GM18519 (cell line): Measurements from ENCODE around the gene RETSAT.

Source experiments
- ATAC-seq: cut with Tn5 transposase; IDR thresholded peaks from one replicate; pipeline ENCODE4 v1.9.1; 2021; ENCODE audit warnings: mild to moderate bottlenecking, moderate library complexity; ENCODE audit not compliant: unreplicated experiment, low FRiP score

RETSAT gene

DNA sequence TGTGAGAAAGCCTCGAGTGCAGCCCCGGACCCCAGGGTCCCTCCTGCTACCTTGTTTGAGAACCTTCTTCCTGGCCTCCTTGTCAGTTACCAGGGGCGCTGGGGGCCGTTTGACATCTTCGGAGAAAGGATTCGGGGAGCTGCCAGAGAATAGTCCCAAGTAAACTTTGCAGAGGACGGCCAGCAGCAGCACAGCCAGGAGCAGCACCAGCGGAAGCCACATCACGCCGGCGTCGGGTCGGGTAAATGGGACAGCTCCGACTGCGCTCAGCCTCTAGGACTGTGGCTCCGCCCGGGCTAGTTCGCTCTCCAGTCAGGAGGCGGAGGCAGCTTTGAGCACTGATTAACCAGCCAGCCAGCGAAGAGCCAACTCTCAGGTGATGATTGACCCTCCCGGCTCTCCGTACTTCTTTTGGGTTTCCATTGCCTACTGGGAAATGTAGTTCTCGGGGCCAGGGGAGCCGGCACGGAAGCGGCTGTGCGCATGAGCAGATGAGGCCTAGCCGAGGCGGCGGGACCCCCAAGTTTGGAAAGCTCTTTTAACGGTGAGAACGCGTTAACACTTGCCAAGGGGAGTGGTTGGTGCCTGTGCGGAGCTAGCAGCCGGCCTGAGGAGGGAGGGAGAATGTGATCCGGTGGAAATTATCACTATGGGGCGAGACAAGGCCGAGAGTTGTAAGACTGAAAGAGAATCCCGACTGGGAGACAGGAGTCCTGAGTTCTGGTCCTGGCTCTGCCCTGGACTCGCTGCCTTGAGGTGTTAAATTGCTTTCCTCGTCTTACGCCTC lies at the start of gene RETSAT, which contains the start of gene ELMOD3:
Gene RETSAT (minus strand): TSS at position 243 of the 787 bp plus-strand sequence. CDS start 21 bp downstream, at position 222.
Gene ELMOD3 (plus strand): TSS at position 484 of the 787 bp plus-strand sequence. CDS start 2,430 bp downstream, outside the sequence.
- peak; percentile 93 for ATAC-seq

- ATAC-seq, result no peak
These were observed 47.5 kb upstream of the RETSAT start for GRCh38 chr2:85401844-85402243.

DNA sequence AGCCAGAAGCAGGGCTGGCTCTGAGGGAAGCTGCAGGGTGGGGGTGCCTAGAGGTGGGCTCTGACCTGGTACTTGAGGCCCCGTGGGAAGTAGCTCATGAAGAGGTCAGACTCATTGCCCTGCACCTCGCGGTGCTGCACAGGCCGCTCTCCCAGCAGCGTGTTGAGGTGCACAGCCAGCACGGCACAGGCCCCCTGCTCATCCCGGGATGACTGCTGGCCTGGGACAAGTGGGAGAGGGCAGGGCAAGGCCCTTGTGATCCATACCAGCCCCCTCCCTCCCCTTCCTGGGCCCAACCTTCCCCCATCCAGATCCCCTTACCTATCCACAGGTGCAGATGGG lies 47.1 kb upstream of the RETSAT start:
- ATAC-seq, result no peak

- ATAC-seq, result no peak
These were observed 46.5 kb upstream of the RETSAT start for GRCh38 chr2:85400541-85401463.

DNA sequence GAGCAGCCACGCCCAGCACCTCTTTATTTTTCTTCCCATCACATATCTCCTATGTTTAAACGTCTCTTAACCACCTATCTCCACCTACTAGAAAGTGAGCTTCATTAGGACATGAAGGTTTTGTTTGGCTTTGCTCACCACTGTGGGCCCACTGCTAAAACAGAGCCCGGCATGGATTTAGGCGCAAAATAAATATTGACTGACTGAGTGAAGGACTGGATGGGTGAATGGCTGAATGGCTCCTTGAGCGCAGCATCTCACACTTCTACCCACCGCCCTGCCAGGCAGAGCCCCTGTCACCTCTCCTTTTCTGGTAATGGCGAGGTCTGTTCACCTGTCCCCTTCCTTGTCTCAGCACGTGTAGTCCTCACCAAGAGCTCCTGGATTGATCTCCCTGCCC lies 45.7 kb upstream of the RETSAT start:
- no peak for ATAC-seq

DNA sequence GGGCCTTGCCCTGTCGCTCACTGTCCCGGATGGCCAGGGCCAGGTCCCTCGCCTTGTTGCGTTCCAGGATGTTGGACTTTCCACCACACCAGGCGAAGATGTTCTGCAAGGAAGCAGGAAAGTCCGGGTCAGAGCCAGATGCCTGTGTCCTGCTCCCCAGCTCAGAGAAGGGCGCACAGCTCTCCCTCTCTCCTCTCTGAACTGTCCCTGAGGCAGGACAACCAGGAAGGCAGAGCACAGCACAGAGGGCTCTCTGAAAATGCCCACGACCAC lies 44.8 kb upstream of the RETSAT start:
- no peak for ATAC-seq

GRCh38 chr2:85398426-85399182 lies 44.3 kb upstream of the RETSAT start:
- ATAC-seq, result no peak

GRCh38 chr2:85397925-85398331 lies 43.6 kb upstream of the RETSAT start:
- no peak for ATAC-seq

DNA sequence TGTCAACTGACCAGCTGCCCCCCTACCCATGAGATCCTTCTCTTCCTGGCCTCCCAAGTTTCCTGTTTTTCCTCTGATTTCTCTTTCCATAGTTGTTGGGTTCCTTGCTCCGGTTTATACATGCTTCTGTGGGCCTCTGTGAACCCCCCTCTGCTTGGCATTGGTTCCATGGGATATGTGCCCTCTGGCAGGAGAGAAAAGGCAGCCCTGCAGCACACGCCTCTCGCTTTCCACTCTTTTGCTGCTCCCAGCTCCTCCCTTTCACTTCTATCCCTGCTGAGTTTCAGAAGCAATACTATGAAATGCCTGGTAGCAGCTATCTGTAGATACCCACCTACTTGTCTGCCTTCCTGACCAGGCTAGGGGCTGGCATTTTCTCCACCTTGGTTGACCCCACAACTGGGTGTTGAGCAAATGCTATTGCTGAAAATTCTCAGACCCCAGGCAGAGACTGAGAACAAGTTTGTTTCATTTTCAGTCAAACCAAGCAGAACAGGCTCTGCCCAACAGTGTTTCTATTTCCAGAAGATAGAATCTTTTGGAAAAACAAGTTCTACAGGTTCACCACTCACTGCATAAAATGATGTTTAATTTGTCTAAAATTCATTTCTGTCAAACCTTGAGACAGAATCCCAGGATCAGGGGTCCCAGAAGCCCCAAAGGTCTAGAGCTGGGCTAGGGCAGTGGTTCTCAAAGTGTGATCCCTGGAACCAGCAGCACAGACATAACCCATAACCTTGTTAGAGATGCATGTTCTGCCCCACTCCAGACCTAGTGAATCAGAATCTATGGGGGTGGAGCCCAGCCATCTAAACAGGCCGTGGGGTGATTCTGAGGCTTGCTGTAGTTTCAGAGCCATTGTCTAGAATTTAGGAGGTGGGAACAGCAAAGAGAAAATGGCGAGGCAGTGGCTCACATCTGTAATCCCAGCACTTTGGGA lies 42.5 kb upstream of the RETSAT start:
- no peak for ATAC-seq

DNA sequence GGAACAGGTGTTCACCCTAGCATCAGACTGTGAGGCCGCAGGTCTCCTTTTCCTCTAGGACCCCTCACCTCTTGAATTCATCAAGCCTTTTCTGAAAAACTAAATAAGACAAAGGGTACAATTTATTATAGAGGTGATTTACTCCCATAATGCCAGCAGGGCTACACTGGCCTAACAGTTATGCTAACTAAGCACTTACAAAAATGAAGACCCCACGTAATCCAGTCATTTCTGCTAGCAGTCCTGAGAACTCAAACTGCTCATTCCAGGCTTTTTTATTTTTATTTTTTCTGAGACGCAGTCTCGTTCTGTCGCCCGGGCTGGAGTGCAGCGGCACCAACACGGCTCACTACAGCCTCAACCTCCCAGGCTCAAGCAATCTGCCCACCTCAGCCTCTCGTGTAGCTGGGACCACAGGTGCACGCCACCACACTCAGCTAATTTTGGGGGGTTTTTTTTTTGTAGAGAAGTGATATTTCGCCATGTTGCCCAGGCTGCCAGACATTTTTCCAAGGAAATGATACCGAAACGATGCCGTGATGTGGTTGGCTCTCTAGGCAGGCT lies 41.7 kb upstream of the RETSAT start:
- no peak for ATAC-seq

DNA sequence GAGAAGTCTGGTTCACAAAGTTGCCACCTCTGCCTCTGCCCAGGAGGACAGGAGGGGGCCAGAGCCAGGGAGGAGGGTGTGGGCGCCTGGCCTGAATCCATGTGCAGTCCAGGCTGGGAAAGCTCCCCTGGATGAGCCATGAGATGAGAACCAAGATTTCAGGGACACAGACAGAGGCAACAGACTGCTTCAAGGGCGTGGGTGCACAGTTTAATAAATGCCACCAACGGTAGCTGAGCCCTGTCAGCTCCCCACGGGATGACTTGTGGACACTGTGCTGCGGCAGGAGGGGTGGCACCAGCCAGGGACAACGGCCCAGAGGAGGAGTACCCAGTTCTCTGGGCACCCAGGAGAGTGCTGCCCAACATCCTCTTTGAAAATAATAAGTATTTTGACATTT lies 40.6 kb upstream of the RETSAT start:
- no peak for ATAC-seq

GRCh38 chr2:85394261-85394681 lies 39.9 kb upstream of the RETSAT start:
- no peak for ATAC-seq

GRCh38 chr2:85393836-85394235 lies 39.5 kb upstream of the RETSAT start:
- no peak for ATAC-seq

DNA sequence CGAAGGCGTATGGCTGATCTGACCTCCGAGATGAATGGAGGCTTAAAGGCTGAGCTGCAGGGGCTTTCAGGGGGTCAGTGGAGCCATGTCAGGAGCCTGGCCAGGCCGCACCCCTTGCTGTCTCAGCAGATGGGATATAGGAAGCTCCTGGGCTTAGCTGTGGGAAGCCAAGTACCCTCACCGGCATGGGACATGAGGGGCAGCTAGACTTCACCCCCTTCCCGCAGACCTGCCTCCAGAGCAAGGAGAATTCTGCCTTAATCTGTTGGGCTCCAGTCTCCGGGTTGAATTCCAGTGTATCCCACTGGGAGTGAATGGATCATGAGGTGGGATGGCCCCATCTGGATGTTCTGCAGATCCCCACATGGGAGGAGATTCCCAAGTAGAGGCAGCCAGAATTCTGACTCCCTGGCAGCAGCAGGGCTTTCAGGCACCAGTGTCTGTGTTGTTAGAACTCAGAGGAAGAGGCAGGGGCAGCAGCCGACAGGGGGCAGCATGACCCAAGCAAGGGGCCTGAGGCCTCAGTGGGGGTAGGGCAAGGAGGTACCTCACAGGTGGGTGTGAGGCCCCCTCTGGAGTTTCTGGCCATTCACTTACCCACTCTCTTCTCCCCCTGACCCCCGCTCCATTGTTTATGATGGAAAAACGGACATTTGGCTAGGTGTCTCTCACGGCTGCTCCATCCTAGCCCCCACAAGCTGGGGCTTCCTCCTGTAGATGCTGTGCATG lies 36.8 kb upstream of the RETSAT start:
- ATAC-seq, result no peak

GRCh38 chr2:85388878-85389538 lies 34.7 kb upstream of the RETSAT start:
- ATAC-seq, result no peak

- no peak for ATAC-seq
These were observed 33.4 kb upstream of the RETSAT start for GRCh38 chr2:85387754-85388153.

GRCh38 chr2:85385746-85386145 lies 31.4 kb upstream of the RETSAT start:
- ATAC-seq, result no peak

- ATAC-seq, result no peak
These were observed 29.5 kb upstream of the RETSAT start for GRCh38 chr2:85383850-85384249.
